ENCODE data around the gene R3HDM1.
"Not testable (repeated sequence)": the region's sequence is repeated elsewhere in the genome, so short reads cannot be mapped to it uniquely, and the experiment has no call there.

R3HDM1 gene

GRCh38 chr2:135531231-135532197, at the start of gene R3HDM1:
Gene R3HDM1, plus strand, starts transcription at chr2:135531484. Its CDS starts 73,362 bp downstream, at chr2:135604846.
- DNase-seq (ENCODE audit: low spot score): peak; percentile 100

GRCh38 chr2:135485441-135485840, 45.8 kb upstream of the R3HDM1 start:
- no peak for DNase-seq (ENCODE audit: low spot score)

- DNase-seq (ENCODE audit: low spot score): no peak
Observed at GRCh38 chr2:135490376-135490775, 40.9 kb upstream of the R3HDM1 start.

DNA sequence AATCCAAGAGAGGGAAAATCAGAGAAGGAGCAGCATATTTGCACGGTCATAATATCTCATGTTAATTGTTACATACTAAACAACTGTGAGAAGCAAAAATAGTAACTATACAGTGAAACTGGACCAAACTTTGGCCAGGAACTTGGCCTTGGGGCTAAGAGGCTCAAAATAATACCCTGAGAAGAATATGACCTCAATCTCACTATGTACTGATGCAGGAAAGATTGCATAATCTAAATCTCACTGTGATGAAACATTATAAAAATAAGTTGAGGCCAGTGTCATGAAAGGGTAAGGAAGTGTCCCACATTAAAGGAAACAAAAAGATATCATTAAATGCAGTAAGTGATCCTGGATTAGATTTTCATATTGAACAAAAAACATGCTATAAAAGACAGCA, 36.8 kb upstream of the R3HDM1 start:
- DNase-seq (ENCODE audit: low spot score): no peak

DNA sequence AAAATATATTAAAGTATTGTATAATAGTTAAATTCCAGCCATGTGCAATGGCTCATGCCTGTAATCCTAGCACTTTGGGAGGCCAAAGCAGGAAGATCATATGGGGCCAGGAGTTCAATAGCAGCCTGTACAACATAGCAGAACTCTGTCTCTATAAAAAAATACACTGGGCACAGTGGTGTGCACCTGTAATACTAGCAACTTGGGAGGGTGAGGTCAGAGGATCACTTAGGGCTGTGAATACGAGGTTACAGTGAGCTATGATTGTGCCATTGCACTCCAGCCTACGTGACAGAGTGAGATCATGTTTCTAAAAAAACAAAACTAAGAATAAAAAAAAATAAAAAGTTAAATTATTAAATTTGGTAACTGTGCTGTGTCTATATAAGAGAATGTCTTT, 36.4 kb upstream of the R3HDM1 start:
- DNase-seq (ENCODE audit: low spot score): no peak

- not testable (repeated sequence) for DNase-seq (ENCODE audit: low spot score)
Observed at GRCh38 chr2:135498588-135498987, 32.7 kb upstream of the R3HDM1 start.

GRCh38 chr2:135504811-135505210, 26.5 kb upstream of the R3HDM1 start:
- no peak for DNase-seq (ENCODE audit: low spot score)

GRCh38 chr2:135510577-135510976, 20.7 kb upstream of the R3HDM1 start:
- DNase-seq (ENCODE audit: low spot score): no peak

GRCh38 chr2:135512099-135512498, 19.2 kb upstream of the R3HDM1 start:
- DNase-seq (ENCODE audit: low spot score): no peak

DNA sequence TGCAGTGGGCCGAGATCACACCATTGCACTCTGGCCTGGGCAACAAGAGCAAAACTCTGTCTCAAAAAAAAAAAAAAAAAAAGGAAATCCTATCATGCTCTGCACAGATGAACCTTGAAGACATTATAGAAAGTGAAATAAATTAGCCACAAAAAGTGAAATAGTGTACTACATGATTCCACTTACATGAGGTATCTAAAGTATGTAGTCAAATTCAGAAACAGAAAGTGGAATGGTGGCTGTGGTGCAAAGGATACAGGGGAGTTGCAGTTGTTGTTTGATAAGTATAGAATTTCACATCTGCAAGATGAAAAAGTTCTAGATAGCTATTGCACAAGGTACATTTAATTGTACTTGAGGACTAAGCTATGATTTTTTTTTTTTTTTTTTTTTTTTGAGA, 5.5 kb upstream of the R3HDM1 start:
- DNase-seq (ENCODE audit: low spot score): no peak

DNA sequence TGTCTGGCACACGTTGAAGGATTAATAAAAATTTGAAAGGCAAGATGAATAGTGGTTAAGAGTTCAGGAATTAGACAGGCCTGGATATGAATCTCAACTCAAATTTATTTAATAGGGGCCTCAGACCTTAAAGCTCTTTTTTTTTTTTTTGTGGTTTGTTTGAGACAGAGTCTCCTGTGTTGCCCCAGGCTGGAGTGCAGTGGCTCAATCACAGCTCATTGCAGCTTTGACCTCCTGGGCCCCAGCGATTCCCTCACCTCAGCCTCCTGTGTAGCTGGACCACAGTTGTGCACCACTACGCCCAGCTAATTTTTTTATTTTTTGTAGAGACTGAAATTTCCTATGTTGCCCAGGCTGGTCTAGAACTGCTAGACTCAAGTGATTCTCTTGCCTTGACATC, 3.3 kb upstream of the R3HDM1 start:
- DNase-seq (ENCODE audit: low spot score): no peak

DNA sequence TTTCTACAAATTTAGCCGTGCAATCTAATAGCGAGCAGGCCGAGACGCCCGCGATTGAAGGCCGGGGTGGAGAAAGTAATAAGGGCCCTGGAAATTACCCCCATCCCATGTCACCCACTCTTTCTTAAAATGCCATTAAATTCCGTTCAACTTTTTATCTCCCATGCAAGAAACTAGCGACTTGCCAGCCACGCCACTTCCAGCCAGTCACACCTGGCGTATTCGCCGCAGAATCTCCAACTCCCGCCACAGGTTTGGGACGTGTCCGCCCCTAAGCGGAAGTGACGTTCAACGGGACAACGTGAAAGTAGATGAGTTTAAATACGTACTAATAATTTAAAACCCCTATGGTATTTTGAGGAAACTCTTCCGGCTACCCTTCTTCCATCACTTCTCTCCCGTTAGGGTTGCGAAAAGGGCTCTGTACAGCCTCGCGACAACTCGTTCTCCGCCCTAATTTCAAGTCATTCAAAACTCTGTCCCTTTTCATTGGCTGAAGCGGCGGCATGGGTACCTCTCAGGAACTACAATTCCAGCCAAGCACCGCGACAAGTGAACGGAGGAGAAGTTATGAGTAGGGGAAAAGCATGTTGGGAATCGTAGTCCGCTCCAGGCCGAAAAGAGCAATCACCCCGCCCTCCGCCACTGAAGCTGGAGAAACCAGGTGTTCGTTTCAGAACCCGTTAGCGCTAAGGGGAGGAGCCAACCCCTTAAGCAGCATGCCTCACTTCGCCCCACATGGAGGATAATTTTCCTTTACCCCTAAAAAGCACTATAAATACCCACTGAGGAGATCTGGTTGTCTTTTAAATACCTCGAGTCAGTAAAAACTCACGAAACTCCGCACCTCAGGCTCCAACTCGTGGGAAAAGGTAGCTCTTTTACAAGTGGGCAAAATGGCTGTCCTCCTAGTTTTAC, 712 bp upstream of the R3HDM1 start, which contains the start of gene ZRANB3:
ZRANB3 (minus strand) TSS at position 906 of the 918 bp plus-strand sequence.
- peak; percentile 99 for DNase-seq (ENCODE audit: low spot score)

GRCh38 chr2:135532581-135532980, 1.3 kb downstream of the R3HDM1 start:
- DNase-seq (ENCODE audit: low spot score): no peak

GRCh38 chr2:135533545-135533944, 2.3 kb downstream of the R3HDM1 start:
- not testable (repeated sequence) for DNase-seq (ENCODE audit: low spot score)

- DNase-seq (ENCODE audit: low spot score): no peak
Observed at GRCh38 chr2:135546436-135546835, 15.2 kb downstream of the R3HDM1 start.

DNA sequence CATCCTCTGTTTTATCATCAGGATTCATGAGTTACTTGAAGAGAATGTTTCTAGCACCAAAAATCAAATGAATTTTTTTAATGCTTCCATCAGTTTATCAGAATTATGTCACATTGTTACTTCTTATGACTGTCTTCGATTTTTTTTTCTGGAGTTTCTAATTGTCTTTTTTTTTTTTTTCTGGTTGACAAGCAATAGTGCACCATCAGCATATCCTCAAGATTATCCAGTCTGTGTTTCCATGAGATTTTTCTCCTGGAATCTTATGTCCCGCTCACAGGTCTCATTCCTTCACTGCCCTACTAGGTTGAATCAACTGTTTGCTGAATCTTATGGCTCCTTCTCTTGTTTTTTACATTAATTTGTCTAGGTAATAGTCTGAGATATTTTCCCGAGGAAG, 16.0 kb downstream of the R3HDM1 start:
- DNase-seq (ENCODE audit: low spot score): no peak

DNA sequence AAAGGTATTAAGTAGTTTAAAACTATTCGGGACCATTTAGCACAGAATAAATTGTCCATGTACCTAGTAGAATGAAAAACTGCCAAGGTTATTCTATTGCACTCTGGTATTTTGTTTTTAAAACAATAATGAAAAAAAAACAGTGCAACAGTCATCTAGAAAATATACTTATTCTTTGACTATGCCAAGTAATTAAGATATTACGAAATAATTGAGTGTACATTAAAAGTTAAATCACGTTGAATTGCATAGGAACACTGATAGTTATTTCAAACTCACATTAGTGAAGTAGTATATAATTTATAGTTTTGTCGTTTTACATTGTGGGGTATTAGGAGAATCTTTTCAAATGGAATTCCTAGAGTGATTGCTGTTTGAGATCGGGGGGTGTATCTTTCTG, 20.1 kb downstream of the R3HDM1 start:
- DNase-seq (ENCODE audit: low spot score): no peak

DNA sequence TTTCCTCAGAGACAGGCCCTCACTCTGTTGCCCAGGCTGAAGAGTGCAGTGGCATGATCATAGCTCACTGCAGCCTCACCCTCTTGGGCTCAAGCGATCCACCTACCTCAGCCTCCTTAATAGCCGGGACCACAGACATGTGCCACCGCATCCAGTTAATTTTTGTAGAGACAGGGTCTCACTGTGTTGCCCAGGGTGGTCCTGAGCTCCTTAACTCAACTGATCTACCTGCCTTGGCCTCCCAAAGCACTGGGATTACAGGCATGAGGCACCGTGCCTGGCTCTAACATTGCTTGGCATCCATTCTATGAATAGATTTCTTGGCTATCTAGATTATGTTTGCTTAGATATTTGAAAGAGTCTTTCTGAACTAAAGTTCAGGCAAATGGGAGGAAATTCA, 21.6 kb downstream of the R3HDM1 start:
- DNase-seq (ENCODE audit: low spot score): no peak

DNA sequence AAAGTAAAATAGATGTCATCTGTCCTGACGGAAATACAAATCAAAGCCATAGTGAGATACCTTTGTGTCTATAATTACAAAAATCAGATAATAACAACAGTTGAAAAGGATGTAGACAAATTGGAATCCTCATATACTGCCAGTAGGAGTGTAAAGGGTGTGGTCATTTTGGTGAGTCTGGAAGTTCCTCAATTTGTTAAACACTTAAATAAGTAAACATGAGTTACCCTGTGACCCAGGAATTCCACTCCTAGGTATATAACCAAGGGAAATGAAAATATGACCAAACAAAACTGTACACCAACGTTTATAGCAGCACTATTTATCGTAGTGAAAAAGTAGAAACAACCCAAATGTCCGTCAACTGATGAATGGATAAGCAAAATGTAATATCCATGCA, 24.0 kb downstream of the R3HDM1 start:
- no peak for DNase-seq (ENCODE audit: low spot score)

- DNase-seq (ENCODE audit: low spot score): no peak
Observed at GRCh38 chr2:135557530-135557929, 26.2 kb downstream of the R3HDM1 start.

DNA sequence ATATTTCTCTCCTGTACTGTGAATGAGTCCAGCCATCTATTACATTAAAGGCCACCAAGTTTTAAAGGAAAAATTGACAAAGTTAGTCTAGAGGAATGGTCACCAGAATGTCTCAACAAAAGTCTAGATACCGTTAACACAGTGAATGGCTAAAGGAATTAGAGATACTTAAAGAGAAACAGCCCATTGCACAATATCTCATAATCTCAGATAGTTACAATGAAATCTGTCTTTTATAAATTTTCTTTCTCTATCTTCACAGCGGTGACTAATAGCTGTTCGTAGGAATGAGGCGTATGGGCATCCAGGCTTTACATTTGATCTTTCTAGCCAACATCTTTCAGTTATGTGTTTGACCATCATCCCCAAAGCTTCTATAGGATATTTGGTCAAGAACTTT, 30.6 kb downstream of the R3HDM1 start:
- no peak for DNase-seq (ENCODE audit: low spot score)

GRCh38 chr2:135563793-135564192, 32.5 kb downstream of the R3HDM1 start:
- DNase-seq (ENCODE audit: low spot score): no peak

DNA sequence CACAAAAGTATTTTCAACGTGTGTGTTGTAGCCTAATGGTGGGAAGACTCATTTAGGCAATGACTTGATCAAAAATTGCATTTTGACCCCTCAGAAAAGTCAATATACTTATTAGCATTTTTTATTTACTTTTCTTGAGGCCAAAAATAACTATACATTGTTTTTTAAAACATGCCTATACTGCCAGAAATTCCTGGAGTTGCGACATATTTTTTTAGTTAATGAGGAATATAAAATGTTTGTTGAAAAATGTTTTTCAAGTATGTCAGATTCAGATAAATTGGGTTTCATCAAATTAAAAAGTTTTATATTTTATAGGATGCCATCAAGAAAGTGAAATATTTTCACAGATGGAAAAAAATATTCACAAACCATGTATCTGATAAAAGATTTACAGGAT, 39.6 kb downstream of the R3HDM1 start:
- no peak for DNase-seq (ENCODE audit: low spot score)

Measured in NAMALWA (cell line).